GM18505 (cell line): Measurements from ENCODE around the gene CDC42EP4.
A peak's percentile ranks its signal among the peaks of the same experiment; 100 is the strongest.

ENCODE experiments used
- ATAC-seq: cut with Tn5 transposase; IDR thresholded peaks from one replicate; pipeline ENCODE4 v1.9.1; 2021; ENCODE audit not compliant: unreplicated experiment
- POLR2A ChIP-seq: IDR thresholded peaks from 4 replicates; pipeline ENCODE4 v1.6.1; 2011; ENCODE audit warnings: borderline replicate concordance; ENCODE audit not compliant: insufficient read depth, insufficient read length; ENCODE audit errors: extremely low read depth

The CDC42EP4 gene, protein sequence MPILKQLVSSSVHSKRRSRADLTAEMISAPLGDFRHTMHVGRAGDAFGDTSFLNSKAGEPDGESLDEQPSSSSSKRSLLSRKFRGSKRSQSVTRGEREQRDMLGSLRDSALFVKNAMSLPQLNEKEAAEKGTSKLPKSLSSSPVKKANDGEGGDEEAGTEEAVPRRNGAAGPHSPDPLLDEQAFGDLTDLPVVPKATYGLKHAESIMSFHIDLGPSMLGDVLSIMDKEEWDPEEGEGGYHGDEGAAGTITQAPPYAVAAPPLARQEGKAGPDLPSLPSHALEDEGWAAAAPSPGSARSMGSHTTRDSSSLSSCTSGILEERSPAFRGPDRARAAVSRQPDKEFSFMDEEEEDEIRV

DNA sequence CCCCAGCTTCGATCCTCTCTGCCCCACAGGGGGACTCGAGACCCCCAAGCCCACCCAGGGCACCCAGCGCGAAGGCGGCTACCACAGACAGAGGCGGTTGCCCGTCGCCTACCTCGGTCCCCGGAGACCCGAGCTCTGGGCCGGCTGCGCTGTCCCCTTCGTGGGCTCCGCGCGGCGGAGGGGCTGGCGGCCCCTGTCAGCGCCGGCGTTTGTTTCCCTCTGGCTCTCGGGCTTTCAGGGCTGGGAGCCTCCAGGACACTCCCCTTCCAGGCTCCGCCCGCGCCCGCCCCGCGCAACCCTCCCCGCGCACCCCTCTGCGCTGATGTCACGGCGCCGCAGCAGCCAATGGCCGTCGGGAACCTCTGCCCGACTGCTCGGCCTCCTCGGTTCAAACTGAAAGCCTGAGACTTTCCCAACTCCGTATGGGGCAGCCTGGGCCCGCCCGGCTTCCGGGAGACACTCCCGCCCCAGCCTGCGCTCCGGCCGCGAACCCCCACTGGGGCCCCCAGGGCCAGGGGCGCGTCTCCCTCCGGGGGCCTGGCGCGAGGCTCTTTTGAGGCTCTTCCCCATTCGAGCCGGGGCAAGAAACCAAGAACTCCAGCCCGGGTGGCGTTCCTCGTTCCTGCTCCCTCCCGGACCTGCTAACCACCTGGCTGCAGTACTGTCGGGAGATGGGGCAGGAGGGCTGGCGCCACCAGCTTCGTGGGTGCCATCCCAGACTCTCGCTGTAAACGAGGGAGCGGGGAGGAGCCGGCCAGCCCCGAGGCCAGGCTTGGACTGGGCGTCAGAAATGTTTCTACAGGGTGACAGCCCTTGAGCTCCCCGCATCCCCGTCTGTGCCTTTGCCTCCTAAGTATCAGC lies at the start of gene CDC42EP4:
CDC42EP4 (minus strand) TSS at position 221 of the 861 bp plus-strand sequence. CDS start 25,501 bp downstream, outside the sequence.
- peak; percentile 68 for TF ChIP-seq POLR2A
- ATAC-seq = peak; percentile 87

DNA sequence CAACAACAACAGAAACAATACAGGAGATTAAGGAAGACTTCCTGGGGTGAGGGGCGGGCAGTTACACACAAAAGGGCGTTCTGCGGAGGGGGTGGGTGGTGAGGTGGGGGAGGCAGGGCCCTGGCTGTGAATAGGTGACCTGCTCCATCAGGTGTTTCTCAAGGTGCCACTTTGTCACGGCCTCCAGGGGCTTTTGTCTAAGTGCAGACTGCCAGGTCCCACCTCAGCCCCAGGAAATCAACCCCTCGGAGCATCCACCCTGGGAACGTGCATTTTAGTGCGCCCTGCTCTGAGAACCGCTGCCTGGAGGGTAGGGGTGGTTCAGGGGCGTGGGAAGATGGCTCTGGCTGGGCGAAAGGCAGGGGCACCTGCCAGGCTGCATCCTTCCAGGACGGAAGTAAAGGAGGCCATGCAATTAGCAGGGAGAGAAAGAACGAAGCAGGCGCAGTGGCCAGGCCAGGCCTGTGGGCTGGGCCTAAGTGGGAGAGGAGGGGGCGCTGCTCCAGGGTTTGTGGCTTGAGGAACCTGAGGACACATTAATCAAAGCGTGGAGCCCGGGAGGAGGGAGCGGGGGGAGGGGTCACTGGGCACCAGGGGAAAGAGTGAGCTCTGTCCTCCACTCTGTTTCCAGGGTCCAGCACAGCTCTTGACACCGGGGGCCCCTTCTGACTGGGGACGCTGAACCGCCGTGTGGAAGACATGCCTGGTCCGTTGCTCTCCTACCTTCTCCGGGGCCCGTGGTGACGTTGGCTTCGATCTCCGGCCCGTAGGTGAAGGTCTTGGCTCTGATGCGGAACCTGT lies 49.4 kb upstream of the CDC42EP4 start:
- TF ChIP-seq POLR2A = no peak
- no peak for ATAC-seq

DNA sequence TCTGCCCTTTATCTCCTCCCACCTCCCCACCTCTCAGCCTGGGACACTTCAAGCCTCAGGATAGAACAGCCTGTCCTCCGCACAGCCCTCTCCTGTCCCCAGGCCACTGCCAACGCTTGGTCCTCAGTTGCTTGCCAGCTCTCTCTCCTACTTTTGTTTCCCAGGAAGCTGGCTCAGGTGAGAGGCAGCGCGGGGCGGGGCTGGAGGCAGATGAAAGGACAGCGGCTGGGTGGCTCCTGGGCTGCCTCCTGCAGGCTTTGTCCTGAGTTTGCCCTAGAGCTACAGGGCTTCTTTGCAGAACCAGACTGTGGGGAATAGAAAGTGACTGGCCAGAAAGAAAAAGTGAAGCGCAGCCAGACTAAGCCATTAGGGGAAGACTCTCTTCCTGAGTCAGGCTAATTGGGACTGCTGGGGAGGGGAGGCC lies 48.2 kb upstream of the CDC42EP4 start:
- no peak for ATAC-seq
- TF ChIP-seq POLR2A = no peak

DNA sequence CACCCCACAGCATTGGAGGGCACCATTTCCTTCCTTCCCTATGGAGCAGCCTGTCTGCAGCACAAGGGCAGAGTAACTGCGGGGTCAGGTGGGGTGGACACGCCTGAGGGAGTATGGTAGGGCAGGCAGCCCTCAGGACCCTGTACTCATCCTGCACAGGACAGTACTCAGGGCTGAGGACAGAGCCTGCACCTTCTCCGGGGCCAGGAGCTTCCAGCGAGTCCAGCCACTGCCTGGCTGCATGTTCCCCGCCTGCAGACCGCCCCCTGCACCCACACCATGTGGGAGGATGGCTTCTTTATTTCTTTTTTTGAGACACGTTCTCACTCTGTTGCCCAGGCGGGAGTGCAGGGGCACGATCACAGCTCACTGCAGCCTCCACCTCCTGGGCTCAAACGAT lies 47.6 kb upstream of the CDC42EP4 start:
- TF ChIP-seq POLR2A = no peak
- no peak for ATAC-seq

DNA sequence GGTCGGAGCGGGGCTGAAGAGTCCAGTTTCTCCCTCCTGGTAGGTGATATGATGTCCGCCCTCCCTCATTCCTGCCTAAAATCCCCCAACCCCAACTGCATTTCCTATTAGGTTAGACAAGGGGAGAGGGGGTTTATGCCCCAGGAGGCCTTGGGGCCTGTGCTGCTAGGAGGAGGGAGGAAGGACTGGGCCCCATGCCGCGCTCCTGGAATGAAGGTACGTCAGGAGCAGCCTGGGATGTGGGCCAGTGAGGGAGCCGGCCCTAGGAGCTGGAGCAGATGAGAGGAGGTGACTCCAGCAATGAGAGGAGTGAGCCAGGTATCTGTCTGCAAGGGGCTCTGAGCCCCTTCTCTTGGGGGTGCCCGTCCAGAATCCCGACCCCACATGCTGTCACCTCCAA lies 46.9 kb upstream of the CDC42EP4 start:
- no peak for TF ChIP-seq POLR2A
- ATAC-seq = no peak

DNA sequence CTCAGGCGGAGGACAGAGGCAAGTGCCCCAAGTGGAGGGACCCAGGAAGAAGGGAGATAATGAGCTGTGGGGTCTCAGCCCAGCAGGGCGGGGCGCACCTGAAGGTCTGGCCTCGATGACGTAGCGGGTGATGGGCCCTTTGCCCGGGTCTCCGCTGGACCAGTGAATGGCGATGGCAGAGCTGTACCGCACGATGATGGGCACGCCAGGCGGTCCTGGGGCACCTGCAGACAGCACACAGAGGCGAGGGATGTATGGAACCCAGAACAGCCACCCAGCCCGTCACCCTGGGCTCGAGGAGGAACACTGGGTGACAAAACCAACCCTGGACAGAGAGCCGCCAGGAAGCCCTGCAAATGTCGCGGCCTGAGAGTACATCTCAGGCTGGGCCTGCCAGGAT lies 46.2 kb upstream of the CDC42EP4 start:
- no peak for ATAC-seq
- no peak for TF ChIP-seq POLR2A

DNA sequence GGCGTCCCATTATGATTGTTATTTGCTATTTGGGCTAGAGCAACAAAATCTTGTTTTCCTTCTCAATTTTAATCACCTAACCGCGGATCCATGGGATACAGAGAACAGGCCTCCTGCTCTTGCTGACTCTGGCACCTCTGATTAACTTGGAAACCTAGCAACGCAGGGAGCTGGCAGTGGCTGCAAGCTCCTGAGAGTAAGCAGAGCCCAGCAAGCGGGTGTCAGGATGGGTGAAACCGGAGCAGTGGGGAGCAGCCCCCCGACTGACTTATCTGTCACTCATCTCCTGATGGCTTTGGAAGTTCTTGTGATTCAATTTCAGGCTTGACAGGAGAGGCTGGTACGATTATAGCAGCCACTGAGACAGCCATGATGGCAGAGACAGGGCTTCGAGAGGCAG lies 45.5 kb upstream of the CDC42EP4 start:
- no peak for ATAC-seq
- no peak for TF ChIP-seq POLR2A

DNA sequence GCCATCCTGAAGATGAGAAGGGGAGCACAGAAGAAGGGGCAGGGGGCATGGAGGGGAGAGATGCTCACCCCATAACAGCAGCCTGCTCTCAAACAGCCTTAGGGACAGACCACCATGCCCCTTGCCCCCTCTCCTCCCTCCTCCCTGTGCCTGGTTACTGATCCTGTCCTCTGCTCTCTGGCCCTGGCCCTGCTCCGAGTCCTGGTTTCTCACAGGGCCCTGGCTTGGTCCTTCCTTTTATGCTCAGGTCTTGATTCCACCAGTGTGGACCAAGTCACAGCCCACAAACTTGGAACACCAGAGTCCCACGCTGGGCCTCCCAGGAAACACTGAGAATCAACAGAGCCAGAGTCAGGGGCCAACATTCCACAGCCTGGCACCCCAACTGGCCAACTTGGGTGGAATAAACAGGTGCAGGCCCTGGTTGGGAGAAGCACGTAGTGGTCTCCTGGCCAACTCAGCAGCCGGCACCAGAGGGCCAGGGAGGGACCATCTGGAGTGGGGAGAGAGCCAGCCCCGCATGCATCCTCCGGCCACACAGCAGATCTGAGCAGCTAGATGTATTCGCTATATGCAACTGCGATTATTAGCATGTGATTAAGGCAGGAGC lies 44.9 kb upstream of the CDC42EP4 start:
- ATAC-seq = no peak
- TF ChIP-seq POLR2A = no peak

DNA sequence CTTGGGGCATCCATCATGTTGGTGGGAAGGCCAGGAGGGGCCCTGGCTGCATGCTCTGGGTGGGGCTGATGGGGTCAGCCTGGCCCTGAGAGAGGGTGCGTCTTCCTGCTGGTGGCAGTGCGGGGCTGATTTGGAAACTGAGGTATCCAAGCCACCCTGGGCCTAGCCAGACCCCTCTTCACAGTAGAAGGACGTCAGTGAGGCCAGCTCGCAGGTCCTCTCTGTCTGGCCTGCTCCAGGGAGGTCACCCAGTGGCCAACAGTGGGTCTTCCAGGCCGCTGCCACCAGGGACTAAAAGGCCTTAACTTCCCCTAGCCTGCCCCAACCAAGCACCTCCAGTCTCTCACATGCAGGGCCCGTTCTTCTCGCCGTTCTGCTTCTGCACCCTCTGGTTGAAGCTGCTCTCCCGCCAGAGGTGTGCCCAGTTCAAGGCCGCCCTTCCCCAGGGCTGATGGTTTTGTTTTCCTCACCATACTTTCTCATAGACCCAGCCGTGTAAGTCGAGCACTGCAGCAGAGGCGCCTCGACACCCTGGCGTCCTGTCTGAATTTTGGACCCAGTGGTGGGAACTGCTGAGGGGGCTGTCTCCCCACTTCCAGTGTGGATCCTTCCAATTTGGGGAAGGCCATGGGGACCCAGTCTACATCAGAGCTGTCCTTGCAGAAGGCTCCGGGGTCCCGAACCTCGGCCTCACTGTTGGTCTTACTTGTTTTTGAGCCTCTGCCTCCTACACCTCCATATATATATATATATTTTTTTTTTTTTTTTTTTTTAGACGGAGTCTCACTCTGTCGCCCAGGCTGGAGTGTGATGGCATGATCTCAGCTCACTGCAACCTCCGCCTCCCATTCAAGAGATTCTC lies 42.9 kb upstream of the CDC42EP4 start:
- no peak for ATAC-seq
- no peak for TF ChIP-seq POLR2A

DNA sequence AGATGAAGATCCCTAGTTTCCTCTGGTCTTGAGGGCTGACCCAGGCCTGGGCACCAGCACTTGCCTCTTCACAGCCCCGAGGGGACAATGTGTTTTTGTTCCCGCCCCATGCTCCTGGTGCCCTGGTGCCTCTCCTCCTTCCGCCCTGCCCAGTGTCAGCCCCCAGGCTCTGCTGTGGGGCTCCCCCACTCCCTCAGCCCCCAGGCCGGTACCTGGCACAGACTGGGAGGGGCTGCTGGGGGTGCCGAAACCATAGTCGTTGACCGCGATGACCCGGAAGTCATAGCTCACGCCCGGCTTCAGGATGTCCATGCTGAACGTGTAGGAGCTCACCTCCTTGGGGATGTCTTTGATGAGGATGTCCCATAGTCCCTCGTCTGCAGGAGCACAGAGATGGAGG lies 40.5 kb upstream of the CDC42EP4 start:
- no peak for ATAC-seq

DNA sequence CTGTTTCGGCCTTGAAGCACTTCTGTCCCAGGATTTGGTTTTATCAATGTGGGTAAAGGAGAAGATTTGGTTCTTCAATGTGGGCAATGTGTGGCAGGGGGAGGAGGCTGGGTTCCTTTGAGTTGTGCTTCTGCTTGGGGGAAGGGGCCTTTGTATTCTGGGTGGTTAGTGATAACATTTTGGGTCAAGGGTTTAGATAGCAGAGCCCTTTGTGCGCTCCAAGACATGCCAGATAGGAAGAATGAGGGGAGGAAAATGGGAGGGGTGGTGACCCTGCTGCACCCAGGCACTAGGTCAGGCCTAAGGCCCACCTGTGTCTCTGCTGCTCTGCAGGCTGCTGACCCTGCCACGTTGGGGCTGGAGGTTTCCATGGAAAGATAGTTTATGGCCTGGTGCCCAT lies 40.0 kb upstream of the CDC42EP4 start:
- no peak for ATAC-seq
- TF ChIP-seq POLR2A = no peak

More for the DNA sequence above, 40.5 kb upstream of the CDC42EP4 start:
- no peak for TF ChIP-seq POLR2A

DNA sequence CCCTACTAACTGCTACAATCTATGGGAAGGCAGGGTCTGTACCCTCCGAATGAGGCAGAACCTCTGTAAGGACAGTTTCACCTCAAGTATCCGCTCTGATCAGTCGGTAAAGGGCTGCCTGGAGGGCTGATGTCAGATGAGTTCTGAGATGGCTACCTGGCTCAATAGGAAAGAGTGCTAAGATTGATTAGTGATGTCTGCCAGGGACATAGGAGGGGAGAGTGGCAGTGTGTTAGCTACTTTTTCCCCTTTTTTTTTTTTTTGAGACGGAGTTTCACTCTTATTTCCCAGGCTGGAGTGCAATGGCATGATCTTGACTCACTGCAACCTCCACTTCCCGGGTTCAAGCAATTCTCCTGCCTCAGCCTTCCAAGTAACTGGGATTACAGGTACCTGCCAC lies 39.1 kb upstream of the CDC42EP4 start:
- no peak for ATAC-seq
- no peak for TF ChIP-seq POLR2A
